Activated T-cell treated with anti-CD3 and anti-CD28 coated beads, Interleukin-2, amount 50 U/mL, for 1 hour (primary cell): ENCODE results near the gene PSENEN.
"Not testable (repeated sequence)": the region's sequence is repeated elsewhere in the genome, so short reads cannot be mapped to it uniquely, and the experiment has no call there.

Experiments used
- DNase-seq: peaks from one replicate; pipeline ENCODE4 v3.0.0-alpha.2; 2020

Gene PSENEN

DNA sequence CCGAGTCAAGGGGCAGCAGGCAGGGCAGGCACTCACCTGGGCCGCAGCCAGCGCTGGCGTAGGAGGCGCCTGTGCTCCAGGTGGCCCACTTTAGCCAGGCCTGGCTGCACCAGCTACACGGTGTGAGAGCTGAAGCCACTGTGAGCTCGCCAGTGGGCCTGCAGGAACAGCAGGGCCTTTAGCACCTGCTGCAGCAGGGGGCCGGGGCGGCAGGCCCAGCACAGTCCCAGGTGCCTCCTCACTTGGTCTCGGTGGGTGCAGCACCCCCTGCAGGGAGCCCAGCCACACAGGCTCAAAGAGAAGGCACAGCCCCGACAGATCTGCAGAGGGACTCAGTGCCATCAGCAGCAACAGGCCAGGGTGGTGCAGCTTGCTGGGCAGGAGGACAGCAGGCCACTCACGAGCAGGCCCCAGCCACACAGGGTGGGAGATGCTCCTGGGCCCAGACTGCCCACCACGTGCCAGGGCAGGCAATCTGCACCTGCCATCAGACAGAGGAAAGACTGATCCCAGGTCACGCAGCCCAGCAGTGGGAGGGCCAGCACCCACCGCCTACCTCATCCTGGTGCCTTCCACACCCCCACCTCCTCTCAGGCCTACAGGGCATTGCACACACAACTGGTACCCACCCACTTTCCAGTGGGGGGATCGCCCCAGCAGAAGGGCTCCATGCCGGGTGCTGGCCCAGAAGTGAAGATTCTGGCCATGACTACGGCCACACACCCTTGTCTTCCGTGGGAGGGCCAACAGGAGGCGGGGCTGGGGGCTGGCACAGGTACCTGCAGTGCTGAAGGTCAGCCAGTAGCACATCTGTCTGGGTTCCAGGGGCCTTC is 45.7 kb downstream of the PSENEN start:
- DNase-seq, result no peak

DNA sequence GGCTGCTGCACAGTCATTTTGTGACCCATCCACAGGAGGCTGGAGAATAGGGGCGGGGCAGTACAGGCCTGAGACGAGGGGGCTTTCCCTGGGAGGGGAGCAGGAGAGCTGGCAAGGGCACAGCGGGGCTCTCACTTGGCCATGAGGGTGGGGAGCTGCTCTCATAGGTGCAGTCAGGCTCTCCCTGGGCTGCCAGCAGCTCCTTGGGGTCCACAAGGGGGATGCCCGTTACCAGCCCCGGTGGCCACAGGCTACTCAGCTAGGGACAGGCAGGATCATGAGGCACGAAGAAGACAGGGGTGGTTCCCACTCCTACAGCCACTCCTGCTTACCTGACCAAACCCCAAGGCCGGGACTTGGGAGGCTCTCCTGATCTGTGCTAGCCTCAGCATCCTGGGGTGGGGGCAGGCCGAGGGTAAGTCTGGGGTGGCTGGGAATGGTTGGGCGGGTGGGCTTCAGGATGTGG is 46.4 kb downstream of the PSENEN start:
- DNase-seq, result no peak

DNA sequence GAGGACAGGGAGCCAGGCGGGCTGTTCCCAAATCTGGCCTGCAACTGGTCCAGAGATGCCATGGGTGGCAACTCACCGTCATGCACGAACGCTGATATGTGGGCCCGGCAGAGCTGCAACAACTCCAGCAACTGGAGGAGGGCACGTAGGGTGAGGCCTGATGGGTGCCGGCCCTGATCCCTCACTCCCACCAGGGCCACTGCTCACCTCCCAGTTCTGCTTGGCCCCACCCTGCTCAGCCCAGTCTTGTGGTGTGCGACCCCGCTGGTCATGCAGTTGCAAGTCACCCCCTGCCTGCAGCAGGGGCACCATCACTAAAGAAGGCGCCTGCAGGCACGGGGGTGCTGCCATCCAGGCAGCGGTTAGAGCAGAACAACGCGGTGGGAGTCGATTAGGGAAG is 46.9 kb downstream of the PSENEN start:
- DNase-seq, result no peak

DNA sequence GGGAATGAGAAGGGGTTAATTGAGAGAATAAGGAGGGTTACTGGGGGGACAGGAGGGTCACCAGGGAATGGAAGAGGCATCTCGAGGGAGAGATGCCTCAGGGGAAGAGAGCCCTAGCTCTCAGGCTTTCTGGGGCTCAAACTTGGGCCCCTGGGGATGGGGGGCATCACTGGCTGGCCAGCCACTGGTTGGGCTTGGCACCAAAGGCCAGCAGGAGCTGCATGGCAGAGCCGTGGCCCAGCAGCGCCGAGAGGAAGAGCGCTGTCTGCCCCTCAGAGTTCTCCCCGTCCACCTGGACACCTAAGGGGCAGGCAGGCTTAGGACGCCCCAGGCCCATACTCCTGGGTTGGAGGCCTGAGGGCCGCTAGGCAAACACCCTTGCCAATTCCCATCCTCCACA is 47.4 kb downstream of the PSENEN start:
- no peak for DNase-seq

DNA sequence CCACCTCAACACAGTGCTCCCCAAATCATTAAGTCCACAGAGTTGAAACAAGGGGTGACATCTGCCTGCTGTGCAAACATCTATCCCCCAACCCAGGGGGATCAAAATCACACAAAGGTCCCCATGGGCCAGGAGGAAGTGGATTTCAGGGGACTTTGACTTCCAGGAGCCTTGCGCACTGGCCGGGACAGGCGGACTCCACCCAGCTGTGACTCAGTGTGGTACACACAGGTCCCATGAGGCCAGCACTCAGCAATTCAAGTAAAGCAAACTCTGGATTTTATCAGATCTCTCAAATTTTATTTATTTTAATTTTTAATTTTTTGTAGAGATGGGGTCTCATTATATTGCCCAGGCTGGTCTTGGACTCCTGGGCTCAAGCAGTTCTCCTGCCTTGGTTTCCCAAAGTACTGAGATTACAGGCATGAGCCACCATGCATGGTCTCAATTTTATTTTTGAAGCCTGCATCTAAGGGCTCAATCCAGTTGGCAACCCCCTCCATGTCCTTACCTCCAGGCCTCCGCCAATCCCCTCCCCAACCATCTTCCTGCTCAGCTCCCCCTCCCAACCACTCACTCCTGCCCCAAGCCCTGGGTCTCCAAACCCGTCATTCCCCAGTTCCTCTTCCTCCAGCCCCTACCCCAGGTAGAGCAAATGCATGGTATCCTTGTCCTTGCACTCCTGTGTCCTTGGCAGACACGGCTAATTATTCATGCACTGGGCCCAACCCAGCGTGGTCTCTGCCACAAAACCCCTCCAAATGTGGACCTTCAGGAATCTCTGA is 48.1 kb downstream of the PSENEN start:
- no peak for DNase-seq

DNA sequence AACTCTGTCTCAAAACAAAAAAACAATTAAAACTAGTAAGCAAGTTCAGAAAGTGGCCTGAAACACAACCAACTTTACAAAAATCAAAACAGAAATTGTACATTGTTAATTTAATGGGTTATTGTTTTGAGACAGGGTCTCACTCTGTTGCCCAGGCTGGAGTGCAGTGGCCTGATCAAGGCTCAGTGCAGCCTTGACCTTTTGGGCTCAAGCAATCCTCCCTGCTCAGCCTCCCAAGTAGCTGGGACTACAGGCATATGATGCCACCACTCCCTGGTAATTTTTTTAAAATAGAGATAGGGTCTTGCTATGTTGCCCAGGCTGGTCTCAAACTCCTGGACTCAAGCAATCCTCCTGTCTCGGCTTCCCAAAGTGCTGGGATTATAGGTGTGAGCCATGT is 50.1 kb downstream of the PSENEN start:
- DNase-seq, result not testable (repeated sequence)
